NCI-H2196 (cell line): ENCODE results near the gene SLC25A13.

ENCODE experiments used
- DNase-seq: peaks from one replicate; lab custom pipeline; 2025; ENCODE audit not compliant: unreplicated experiment; lab: John Stamatoyannopoulos, UW

The SLC25A13 gene

DNA sequence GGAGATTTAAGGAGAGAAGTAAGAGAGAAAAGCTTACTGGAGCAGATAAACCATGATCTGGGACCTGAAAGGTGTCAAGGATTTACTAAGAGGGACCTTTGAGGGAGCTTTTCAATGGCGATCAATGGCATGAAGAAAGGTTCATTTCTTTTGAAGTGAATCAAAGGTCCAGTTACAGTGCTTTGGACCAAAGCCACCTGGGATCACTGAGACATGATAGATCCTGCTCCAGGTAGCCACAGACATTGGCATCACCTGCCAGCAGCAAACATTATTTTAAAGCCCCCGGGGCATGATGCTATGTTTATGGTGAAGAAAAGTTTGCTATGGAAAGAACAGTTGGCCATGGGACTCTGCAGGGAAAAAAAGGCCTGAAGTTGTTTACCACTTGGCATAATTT is 109.4 kb downstream of the SLC25A13 start:
- no peak for DNase-seq

DNA sequence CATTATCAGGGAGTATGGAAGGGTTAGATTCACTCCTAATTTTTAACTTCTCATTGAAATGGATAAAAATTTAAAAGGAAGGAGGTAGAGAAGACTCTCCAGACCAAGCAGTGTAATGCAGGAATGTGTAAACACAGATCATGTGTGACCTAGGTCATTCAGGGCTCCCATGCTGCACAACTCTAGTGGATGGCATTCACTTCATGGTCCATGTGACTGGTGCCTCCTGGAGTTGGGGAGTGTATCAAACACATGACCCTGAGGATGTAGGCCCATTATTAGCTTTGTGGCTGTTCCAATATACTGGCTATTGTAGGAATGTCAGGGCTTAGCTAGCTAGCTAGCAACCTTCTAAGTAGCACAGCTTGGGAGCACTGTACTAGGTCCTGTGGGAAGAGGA is 109.9 kb downstream of the SLC25A13 start:
- no peak for DNase-seq

GRCh38 chr7:96205665-96206064 is 116.2 kb downstream of the SLC25A13 start:
- DNase-seq: no peak

DNA sequence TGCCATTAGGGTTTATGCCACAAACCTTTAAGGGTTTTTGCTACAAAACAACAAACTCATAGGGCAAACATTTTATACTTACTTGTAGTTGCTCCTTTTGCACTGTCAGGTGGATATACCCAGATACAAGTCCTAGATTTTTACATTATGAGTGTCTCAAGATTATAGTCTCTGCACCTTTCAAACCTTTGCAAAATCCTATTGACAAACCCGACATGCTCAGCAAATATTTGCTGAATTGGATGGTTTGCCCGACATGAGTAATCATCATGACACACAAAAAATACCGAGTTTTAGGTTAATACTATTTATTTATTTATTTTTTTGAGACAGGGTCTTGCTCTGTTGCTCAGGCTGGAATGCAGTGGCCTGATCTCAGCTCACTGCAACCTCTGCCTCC is 117.3 kb downstream of the SLC25A13 start:
- DNase-seq: no peak

DNA sequence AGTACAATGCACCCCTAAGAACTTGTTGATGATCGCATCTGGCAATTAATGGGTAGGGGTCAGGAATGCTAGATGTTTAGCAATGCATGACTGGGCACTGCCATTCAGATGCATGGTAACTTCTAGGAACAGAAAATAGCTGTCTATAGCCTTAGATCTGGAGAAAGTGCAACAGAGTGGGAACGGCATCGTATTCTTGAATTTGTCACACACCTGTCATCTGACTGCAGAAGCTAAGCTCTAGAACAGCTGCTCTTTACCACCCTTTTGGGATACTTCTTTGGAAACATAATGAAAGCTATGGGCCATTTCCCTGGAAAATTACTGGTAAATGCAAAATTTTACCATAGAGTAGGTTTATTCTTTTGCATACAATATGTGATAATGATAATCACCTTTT is 118.1 kb downstream of the SLC25A13 start:
- no peak for DNase-seq

DNA sequence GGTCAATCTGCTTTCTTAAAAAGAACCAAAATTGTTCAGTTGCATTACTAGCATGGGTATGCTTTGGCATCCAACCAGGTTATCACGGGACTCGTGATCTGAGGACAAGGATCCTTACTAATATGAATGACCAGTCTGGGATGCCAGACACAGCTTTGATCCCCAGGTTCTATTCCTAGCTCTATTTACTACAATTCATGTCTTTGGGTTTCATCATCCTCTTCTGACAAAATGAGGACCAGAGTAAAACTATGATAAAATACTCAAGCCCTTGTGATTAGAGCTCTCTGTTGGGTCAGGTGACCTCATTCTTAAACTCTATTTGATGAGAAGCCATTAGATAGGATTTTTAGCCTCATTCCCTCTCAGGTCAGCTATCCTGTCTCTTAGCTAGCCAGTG is 119.8 kb downstream of the SLC25A13 start:
- no peak for DNase-seq

- no peak for DNase-seq
These were observed 121.2 kb downstream of the SLC25A13 start for GRCh38 chr7:96200740-96201139.

DNA sequence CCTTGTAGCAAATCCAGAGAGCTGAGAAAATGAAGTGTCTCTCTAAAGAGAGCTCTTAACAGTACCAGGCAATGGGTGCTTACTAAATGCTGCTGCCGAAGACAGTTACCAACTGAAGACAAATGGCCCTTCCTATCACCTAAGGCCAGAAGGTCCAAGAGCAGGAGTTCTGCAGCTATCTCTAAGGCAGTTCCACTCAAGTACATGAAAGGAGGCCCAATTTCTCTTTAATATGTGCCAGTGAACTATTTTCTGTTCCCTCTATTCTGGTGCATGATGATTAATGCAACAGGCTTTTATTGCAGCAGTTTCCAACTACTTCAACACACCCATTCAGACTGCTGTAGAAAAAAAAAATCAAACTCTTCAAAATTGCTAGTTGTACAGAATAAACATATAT is 122.5 kb downstream of the SLC25A13 start:
- DNase-seq: no peak

DNA sequence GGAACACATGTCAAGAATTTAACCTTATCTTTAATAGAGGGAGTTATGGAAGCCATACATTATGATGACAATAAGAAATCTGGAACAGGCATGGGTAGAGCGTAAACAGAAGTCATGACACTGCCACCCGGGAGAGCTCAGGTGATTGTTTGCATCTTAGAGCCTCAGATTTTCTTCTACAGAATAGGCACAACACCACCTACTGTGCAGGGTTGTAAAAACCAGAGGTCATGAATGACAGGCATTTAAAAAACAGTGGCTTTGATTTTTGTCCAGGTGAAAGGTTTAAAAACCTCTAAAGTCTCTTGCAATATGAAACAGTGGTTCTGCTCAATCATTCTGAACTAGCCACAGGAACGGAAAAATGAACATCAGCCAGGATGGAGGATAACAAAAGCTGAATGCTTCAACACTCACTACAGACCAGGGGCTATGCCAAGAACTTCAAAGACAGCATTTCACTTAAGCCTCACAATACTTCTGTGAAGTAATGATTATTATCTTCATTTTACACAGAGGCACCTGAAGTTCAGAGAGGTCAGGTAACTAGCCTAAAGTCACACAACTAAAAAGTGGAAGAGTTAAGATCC is 123.8 kb downstream of the SLC25A13 start:
- DNase-seq: no peak

DNA sequence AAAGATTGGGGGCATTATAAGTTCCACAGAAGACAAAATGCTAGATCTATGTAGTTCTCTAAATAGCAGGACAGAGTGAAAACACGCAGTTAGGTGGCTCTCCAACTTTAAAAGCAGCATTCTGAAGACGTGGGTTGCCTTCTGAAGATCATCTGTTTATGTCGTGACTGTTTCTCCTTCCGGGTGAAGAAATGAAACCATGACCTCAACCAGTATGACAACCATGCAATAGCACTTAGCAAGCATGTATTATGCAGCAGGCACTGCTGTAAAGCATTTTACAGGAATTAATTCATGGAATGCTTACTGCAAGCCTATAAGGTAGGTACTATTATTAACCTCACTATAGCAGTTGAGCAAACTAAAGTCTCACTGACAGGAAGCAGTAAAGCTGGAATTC is 125.2 kb downstream of the SLC25A13 start:
- no peak for DNase-seq

DNA sequence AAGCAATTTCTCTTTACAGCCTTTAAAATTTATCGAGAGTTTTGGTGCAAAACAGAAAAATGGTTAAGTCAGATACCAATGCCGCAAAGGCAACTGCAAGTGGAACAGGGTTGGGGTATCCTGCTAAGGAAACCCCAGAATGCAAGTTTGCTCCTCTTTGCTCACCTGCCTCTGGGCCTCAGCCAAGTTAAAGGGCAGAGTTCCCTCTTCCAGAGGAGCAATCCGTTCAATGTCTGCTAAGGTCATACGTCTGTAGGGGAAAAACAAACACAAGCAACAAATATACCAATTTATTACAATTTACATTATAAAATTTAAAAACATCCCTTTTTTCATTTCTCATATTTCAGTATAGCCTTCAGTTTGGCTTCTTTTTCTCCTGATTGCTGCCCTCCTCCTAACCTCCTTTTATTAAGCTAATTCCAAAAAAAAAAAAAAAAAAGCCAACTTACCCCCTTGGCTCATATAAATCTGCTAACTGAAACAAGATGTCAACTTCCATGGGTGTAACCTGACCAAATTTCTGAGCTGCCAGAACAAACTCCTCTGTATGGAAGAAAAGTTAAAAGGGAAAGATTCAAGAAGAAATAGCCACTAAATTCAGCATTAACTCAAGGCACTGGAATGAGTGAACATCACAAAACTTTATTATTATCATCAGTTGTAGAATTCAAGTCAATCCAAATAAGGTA is 132.6 kb downstream of the SLC25A13 start:
- DNase-seq: no peak

DNA sequence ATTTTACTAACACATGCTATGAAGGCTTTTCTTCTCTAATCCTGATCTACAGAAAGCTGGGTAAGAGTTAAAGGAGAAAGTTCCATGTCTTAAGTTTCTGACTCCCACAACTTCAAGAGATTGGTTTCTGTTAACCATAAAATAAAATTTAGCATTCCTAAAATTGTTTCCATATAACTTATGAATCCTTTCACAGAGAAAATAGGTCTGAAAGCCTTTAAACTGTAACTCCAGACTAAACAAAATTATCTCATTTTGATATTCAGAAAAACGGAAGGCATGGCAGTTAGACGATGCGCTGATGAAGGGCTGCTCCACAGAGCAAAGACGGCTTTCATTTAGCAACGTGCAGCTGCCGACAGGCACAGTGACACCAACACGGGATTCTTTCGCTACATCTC is 133.3 kb downstream of the SLC25A13 start:
- DNase-seq: no peak

GRCh38 chr7:96188174-96188581 is 133.7 kb downstream of the SLC25A13 start:
- no peak for DNase-seq

DNA sequence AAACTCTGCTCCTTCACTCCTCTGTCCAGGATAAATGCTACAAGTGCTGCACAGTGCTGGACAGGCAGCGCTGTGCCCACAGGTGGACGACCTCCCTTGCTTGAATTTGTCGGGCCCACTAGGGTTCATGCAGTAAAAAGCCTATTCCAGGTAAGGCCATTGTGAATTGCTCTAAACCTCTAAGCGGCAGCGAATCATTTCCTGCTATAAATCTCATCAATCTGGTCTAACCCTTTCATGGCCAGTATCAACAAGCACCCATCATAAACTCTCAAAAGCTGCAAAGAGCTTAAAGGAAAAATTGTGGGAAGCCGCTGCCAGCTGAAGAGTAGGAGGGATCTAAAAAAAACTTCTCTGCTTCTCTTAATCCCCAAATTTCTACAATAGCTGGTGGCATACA is 134.2 kb downstream of the SLC25A13 start:
- DNase-seq: no peak

DNA sequence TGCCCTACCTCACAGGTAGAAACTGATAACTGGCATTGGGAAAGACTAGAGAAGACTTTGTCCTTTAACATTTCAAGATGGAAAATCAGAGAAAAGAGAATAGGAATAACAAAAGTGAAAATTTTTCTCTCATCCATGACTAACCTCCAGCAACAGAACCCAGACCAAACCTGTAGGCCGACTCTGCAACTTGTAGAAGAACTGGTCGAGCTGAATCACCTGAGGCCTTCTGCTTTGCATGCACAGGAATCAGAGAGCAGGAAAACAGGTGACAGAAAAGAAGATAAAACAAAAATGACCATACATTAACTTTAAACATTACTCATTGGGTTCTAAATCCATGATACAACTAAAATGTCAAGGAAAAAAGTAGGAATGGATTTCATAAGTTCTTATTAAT is 137.1 kb downstream of the SLC25A13 start:
- no peak for DNase-seq

DNA sequence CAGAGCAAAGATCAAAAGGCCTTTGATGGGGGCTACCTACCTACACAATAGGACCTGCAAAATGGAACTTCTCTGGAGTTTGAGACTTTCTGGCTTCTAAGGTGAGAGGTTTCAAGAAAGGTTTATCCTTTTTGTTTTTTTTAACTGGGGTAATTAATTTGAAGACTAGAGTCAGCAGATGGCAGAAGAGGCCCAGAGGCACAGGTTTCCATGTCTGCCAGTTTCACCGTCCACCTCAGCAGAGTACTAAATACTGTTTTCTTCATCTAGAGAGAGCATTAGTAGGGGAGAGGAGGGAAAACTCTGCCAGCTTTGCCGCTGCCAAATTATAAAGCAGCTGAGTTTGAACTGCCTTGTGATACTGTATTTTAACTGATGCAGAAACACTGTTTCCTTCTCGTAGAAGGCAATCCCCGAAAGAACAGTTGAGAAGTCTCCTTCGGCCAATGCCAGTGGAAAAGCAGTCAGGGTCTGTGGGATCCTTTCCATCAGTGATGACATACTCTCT is 138.7 kb downstream of the SLC25A13 start:
- DNase-seq: no peak

GRCh38 chr7:96182424-96183158 is 139.3 kb downstream of the SLC25A13 start:
- no peak for DNase-seq

- DNase-seq: no peak
These were observed 140.7 kb downstream of the SLC25A13 start for GRCh38 chr7:96181174-96181573.

DNA sequence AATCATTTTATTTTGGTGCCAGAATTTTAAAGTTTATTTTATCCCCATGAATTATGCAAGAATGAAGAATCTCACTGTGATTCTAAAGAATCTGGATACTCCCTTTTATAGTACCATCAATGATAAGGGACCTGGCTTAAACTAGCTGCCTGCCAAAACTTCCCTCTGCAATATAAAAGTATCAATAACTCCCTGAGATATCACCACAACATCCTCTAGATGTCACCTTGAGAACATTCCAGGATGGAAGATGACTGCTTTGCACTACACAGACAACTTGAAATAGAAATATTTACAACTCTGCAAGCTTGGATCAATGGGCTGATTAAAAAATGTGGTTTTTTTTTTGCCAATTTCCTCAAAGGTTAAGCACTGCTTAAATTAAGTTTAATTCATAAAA is 142.1 kb downstream of the SLC25A13 start:
- no peak for DNase-seq

DNA sequence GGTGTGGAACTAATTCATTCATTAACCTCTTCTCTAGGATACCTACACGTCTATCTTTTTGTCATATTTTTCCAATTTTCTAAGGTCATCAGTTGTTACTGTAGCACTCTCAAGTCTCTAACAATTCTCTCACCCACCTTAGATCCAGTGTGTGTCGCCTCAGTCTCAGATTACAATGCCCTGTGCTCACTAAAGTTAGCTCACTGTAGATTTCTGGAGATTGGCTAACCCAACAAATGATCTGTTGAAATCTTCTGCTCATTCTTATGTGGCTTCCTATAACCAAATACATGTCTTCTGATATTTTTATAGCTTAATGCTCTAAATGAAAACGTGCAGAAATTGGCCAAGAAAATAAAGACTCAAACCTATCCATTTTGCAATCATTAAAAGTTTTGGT is 142.6 kb downstream of the SLC25A13 start:
- DNase-seq: no peak

DNA sequence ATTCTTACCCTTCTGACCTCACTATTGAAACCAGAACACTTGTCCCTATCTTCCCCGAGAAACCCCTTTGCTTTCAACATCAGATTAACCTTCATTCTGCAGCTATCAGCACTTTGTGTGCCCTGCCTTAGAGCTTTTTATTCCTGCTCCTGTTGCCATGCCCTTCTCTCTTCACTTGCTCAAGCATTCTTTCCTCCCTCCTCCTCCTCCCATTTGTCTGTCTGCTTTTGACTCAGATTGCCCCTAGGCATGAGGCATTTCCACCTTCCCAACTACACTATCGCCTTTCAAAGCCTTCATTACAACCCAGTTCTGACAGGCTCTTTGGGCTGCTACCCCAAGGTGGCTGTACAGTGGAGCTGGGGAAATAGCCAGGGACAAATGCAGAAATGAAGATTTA is 143.3 kb downstream of the SLC25A13 start:
- no peak for DNase-seq

GRCh38 chr7:96177353-96177752 is 144.5 kb downstream of the SLC25A13 start:
- DNase-seq: no peak
